Vagina (tissue), 2 donors: ENCODE data around the gene ADAM22.

Experiments used
- POLR2A ChIP-seq, 2 donors: fragments of 450-650 bp; IDR thresholded peaks; one replicate each; pipeline ENCODE4 v1.6.1; 2017; ENCODE audit warnings: antibody characterized with exemption in 2 of 2, mild to moderate bottlenecking in 2 of 2, moderate library complexity in 2 of 2
- TF ChIP-seq, protein P1 (sequence below), 3 experiments: fragments of 450-650 bp in 2 of 3; fragments of 200-600 bp in 1 of 3; sonication (generic) in 1 of 3; IDR thresholded peaks; one replicate each; pipeline ENCODE4 v1.5.1; 2017 to 2019; ENCODE audit warnings: antibody characterized with exemption in 3 of 3, mild to moderate bottlenecking in 2 of 3, moderate library complexity in 2 of 3

- TF ChIP-seq, protein P1, sequence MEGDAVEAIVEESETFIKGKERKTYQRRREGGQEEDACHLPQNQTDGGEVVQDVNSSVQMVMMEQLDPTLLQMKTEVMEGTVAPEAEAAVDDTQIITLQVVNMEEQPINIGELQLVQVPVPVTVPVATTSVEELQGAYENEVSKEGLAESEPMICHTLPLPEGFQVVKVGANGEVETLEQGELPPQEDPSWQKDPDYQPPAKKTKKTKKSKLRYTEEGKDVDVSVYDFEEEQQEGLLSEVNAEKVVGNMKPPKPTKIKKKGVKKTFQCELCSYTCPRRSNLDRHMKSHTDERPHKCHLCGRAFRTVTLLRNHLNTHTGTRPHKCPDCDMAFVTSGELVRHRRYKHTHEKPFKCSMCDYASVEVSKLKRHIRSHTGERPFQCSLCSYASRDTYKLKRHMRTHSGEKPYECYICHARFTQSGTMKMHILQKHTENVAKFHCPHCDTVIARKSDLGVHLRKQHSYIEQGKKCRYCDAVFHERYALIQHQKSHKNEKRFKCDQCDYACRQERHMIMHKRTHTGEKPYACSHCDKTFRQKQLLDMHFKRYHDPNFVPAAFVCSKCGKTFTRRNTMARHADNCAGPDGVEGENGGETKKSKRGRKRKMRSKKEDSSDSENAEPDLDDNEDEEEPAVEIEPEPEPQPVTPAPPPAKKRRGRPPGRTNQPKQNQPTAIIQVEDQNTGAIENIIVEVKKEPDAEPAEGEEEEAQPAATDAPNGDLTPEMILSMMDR (IDR thresholded peaks at IDR 0.05), result no peak
- no peak for TF ChIP-seq POLR2A (IDR thresholded peaks at IDR 0.05)
These were observed 207.4 kb downstream of the ADAM22 start for GRCh38 chr7:88141479-88141878.
